Activated CD8-positive, alpha-beta T cell treated with anti-CD3 and anti-CD28 coated beads for 36 hours (primary cell): Measurements from ENCODE around the gene GPC5. TPM values are rescaled to one million over a fixed set of nuclear protein-coding genes. Genes with fewer than 3 reads are reported as not detected.

ENCODE experiments used
- ATAC-seq: fragments of 200-7000 bp; cut with Tn5 transposase; one replicate; pipeline ENCODE4 v1.10.0; 2021; ENCODE audit warnings: mild to moderate bottlenecking, moderate library complexity
- CTCF ChIA-PET: fragments of 350-600 bp; sonication (Branson Sonifier 250); formaldehyde crosslinking; loops from one replicate; lab custom pipeline; 2021; ENCODE audit warnings: antibody characterized with exemption; lab: Charles Lee
- POLR2A ChIA-PET: fragments of 350-600 bp; sonication (Branson Sonifier 250); formaldehyde crosslinking; loops from one replicate; lab custom pipeline; 2021; ENCODE audit warnings: antibody characterized with exemption; lab: Charles Lee
- DNase-seq: peaks from one replicate; pipeline ENCODE4 v3.0.0-alpha.2; 2020
- H3K27ac Mint-ChIP-seq: one replicate; pipeline ENCODE4 v1.8.0; 2021; ENCODE audit warnings: mild to moderate bottlenecking, mixed read lengths
- H3K27me3 Mint-ChIP-seq: one replicate; pipeline ENCODE4 v1.8.0; 2021; ENCODE audit warnings: mixed read lengths
- H3K36me3 Mint-ChIP-seq: one replicate; pipeline ENCODE4 v1.8.0; 2021; ENCODE audit warnings: low read depth, mixed read lengths
- H3K4me1 Mint-ChIP-seq: one replicate; pipeline ENCODE4 v1.8.0; 2021; ENCODE audit warnings: low read depth, mixed read lengths
- H3K4me3 Mint-ChIP-seq: one replicate; pipeline ENCODE4 v1.8.0; 2021; ENCODE audit warnings: mild to moderate bottlenecking, moderate library complexity, mixed read lengths
- H3K9me3 Mint-ChIP-seq: one replicate; pipeline ENCODE4 v1.8.0; 2021; ENCODE audit warnings: mixed read lengths
- intact Hi-C: fragments of 100-400 bp; cut with micrococcal nuclease; formaldehyde crosslinking; loops from one replicate; pipeline ENCODE4 v1.10.0; 2022
- total RNA-seq, 2 experiments: library from RNA; stranded (reverse); gene quantifications; one replicate each; pipeline ENCODE4 v1.2.3, GENCODE V29; 2021
- TF ChIP-seq, protein P1 (sequence below): fragments of 200-600 bp; IDR thresholded peaks from one replicate; pipeline ENCODE4 v1.8.0; 2022; ENCODE audit warnings: antibody characterized with exemption, mild to moderate bottlenecking

The GPC5 gene
- total RNA-seq, 2 experiments from 2014 or later = 0.13 to 0.14 TPM

DNA sequence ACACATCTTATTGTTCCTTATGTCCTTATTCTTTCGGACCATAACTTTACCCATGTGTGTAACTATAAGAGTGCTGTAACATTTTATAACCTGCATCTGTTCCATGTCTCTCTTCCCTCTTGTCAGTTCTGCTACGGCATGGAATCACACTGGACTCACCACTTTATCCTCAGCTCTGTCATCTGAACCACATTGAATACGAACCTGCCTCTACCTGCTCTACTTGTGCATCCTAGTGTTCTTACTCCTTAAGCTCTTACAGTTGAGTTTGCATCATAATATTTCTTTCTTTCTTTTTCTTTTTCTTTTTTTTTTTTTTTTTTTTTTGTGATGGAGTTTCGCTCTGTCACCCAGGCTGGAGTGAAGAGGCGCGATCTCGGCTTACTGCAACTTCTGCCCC is 180.9 kb downstream of the GPC5 start:
- CTCF ChIA-PET = interaction anchor here (1.4 kb wide), 1 partner anchor 24 kb away, joined by 3 read pairs; no protein-coding TSS in a partner anchor
- TF ChIP-seq, protein P1, sequence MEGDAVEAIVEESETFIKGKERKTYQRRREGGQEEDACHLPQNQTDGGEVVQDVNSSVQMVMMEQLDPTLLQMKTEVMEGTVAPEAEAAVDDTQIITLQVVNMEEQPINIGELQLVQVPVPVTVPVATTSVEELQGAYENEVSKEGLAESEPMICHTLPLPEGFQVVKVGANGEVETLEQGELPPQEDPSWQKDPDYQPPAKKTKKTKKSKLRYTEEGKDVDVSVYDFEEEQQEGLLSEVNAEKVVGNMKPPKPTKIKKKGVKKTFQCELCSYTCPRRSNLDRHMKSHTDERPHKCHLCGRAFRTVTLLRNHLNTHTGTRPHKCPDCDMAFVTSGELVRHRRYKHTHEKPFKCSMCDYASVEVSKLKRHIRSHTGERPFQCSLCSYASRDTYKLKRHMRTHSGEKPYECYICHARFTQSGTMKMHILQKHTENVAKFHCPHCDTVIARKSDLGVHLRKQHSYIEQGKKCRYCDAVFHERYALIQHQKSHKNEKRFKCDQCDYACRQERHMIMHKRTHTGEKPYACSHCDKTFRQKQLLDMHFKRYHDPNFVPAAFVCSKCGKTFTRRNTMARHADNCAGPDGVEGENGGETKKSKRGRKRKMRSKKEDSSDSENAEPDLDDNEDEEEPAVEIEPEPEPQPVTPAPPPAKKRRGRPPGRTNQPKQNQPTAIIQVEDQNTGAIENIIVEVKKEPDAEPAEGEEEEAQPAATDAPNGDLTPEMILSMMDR = no peak
- DNase-seq (no peak), ATAC-seq (no peak)
- Mint-ChIP-seq H3K36me3 (no peaks in the 10 kb centered on the region), H3K27me3 (no peaks in the 10 kb centered on the region), H3K9me3 (peaks cover 1% of the 10 kb centered on the region), H3K4me1 (no peaks in the 10 kb centered on the region), H3K27ac (no peak overlapping the region), H3K4me3 (no peak overlapping the region)
- POLR2A ChIA-PET = no interaction called here
- intact Hi-C loops = no loop called here

DNA sequence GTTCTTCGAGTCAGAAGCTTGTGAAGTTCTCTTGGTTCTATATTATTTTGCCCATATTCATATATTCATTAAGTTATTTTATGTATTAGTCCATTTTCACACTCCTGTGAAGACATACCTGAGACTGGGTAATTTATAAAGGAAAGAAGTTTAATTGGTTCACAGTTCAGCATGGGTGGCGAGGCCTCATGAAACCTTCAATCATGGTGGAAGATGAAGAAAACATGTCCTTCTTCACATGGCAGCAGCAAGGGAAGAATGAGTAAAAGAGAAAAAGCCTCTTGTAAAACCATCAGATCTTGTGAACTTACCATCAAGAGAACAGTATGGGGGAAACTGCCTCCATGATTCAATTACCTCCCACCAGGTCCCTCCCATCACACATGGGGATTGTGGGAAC is 182.3 kb downstream of the GPC5 start:
- ATAC-seq = no peak
- no peaks in the 10 kb centered on the region for H3K36me3 Mint-ChIP-seq
- no peak for DNase-seq
- TF ChIP-seq, protein P1 = no peak
- no peaks in the 10 kb centered on the region for H3K4me1 Mint-ChIP-seq
- ChIA-PET CTCF (no interaction called here), POLR2A (no interaction called here)
- no peaks in the 10 kb centered on the region for H3K27me3 Mint-ChIP-seq
- H3K4me3 Mint-ChIP-seq = no peak overlapping the region
- peaks cover 1% of the 10 kb centered on the region for H3K9me3 Mint-ChIP-seq
- no peak overlapping the region for H3K27ac Mint-ChIP-seq
- intact Hi-C loops = no loop called here

GRCh38 chr13:91586609-91587008 is 188.2 kb downstream of the GPC5 start:
- Mint-ChIP-seq H3K36me3 (no peaks in the 10 kb centered on the region), H3K4me3 (no peak overlapping the region), H3K27ac (no peak overlapping the region), H3K9me3 (peaks cover 3% of the 10 kb centered on the region), H3K27me3 (no peaks in the 10 kb centered on the region), H3K4me1 (no peaks in the 10 kb centered on the region)
- TF ChIP-seq, protein P1 = no peak
- ChIA-PET POLR2A (no interaction called here), CTCF (no interaction called here)
- DNase-seq (no peak), ATAC-seq (no peak)
- intact Hi-C loops = no loop called here

DNA sequence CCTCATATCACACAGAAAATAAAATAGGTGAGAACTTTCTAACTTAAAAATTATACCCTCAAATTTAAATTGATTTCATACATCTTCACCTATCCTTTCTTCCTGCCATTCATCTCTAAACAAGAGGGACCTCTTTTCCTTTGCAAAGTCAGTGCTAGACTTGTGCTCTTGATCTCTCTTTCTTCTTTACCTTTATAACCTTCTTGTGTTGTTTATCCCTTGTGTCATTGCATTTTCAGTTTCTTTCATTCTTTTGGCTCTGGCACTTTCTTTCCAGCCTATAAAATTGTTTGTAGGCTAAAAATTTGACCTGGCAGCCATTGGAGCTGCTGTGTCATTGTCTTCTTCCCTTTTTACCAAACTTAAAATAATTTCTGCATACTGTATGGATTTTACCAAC is 190.1 kb downstream of the GPC5 start:
- DNase-seq (no peak), ATAC-seq (no peak)
- intact Hi-C loops = no loop called here
- Mint-ChIP-seq H3K4me3 (no peak overlapping the region), H3K27ac (no peak overlapping the region), H3K36me3 (no peaks in the 10 kb centered on the region), H3K4me1 (no peaks in the 10 kb centered on the region), H3K27me3 (no peaks in the 10 kb centered on the region), H3K9me3 (peaks cover 3% of the 10 kb centered on the region)
- POLR2A ChIA-PET = no interaction called here
- TF ChIP-seq, protein P1 = no peak
- CTCF ChIA-PET = no interaction called here

GRCh38 chr13:91592056-91593014 is 193.9 kb downstream of the GPC5 start:
- Mint-ChIP-seq H3K27ac (no peak overlapping the region), H3K4me3 (no peak overlapping the region), H3K4me1 (no peaks in the 10 kb centered on the region), H3K36me3 (no peaks in the 10 kb centered on the region), H3K9me3 (peaks cover 3% of the 10 kb centered on the region), H3K27me3 (no peaks in the 10 kb centered on the region)
- TF ChIP-seq, protein P1 = no peak
- DNase-seq = no peak
- ChIA-PET CTCF (no interaction called here), POLR2A (no interaction called here)
- intact Hi-C loops = no loop called here
- no peak for ATAC-seq
